Liver (tissue), 9 donors: Measurements from ENCODE around the gene KIAA1217. TPM values are rescaled to one million over a fixed set of nuclear protein-coding genes. Genes with fewer than 3 reads are reported as not detected.

ENCODE experiments used
- DNase-seq: peaks from one replicate; pipeline ENCODE4 v3.0.0-alpha.2; 2017; ENCODE audit warnings: low spot score
- H3K27ac ChIP-seq, 2 donors: one replicate each; pipeline ENCODE4 v1.7.0; 2013; ENCODE audit warnings: inconsistent platforms in 2 of 2, low read length in 2 of 2, control low read depth in 1 of 2, low read depth in 1 of 2, mild to moderate bottlenecking in 1 of 2
- H3K27me3 ChIP-seq, 4 donors: one replicate each; pipeline versions ENCODE4 v1.6.1 to v1.7.0; 2013; ENCODE audit warnings: low read length in 3 of 4, inconsistent platforms in 1 of 4, mild to moderate bottlenecking in 1 of 4, moderate library complexity in 1 of 4; ENCODE audit not compliant: control insufficient read depth in 4 of 4, insufficient read depth in 4 of 4
- H3K36me3 ChIP-seq, 4 donors: one replicate each; pipeline versions ENCODE4 v1.6.1 to v1.7.0; 2013; ENCODE audit warnings: low read length in 3 of 4, mild to moderate bottlenecking in 3 of 4, low read depth in 1 of 4, moderate library complexity in 1 of 4; ENCODE audit not compliant: control insufficient read depth in 4 of 4, insufficient read depth in 3 of 4
- H3K4me1 ChIP-seq, 4 donors: one replicate each; pipeline versions ENCODE4 v1.6.1 to v1.7.0; 2013; ENCODE audit warnings: low read length in 3 of 4, mild to moderate bottlenecking in 3 of 4, moderate library complexity in 1 of 4; ENCODE audit not compliant: control insufficient read depth in 4 of 4, insufficient read depth in 4 of 4
- H3K4me3 ChIP-seq, 3 donors: one replicate each; pipeline versions ENCODE4 v1.6.1 to v1.7.0; 2013; ENCODE audit warnings: low read length in 3 of 3, control low read depth in 1 of 3, low read depth in 1 of 3, mild to moderate bottlenecking in 1 of 3
- H3K9ac ChIP-seq, 2 donors: one replicate each; pipeline ENCODE4 v1.7.0; 2013; ENCODE audit warnings: low read length in 2 of 2, mild to moderate bottlenecking in 2 of 2, moderate library complexity in 2 of 2, control low read depth in 1 of 2, low read depth in 1 of 2
- H3K9me3 ChIP-seq, 4 donors: one replicate each; pipeline versions ENCODE4 v1.6.1 to v1.7.0; 2013; ENCODE audit warnings: low read length in 3 of 4; ENCODE audit not compliant: control insufficient read depth in 4 of 4
- EGR1 ChIP-seq, 2 donors: IDR thresholded peaks; 2 replicates each; pipeline ENCODE4 v1.6.1; 2016 to 2018; ENCODE audit warnings: antibody characterized with exemption in 2 of 2, low read depth in 2 of 2
- FOXA1 ChIP-seq: IDR thresholded peaks from 2 replicates; pipeline ENCODE4 v1.6.1; 2016; ENCODE audit warnings: antibody characterized with exemption
- FOXA2 ChIP-seq: IDR thresholded peaks from 2 replicates; pipeline ENCODE4 v1.6.1; 2016; ENCODE audit warnings: antibody characterized with exemption
- GABPA ChIP-seq, 2 donors: IDR thresholded peaks in 1 of 2; conservative IDR thresholded peaks in 1 of 2; 2 replicates each; pipeline ENCODE4 v1.6.1; 2016; ENCODE audit warnings: antibody characterized with exemption in 2 of 2, mild to moderate bottlenecking in 1 of 2, moderate library complexity in 1 of 2
- HNF4A ChIP-seq, 2 donors: conservative IDR thresholded peaks; 2 replicates each; pipeline ENCODE4 v1.6.1; 2016; ENCODE audit warnings: antibody characterized with exemption in 2 of 2, mild to moderate bottlenecking in 2 of 2
- HNF4G ChIP-seq: IDR thresholded peaks from 2 replicates; pipeline ENCODE4 v1.6.1; 2016; ENCODE audit warnings: antibody characterized with exemption
- JUND ChIP-seq, 2 donors: IDR thresholded peaks; 2 replicates each; pipeline ENCODE4 v1.6.1; 2016; ENCODE audit warnings: antibody characterized with exemption in 2 of 2
- NR2F2 ChIP-seq: IDR thresholded peaks from 2 replicates; pipeline ENCODE4 v1.6.1; 2016; ENCODE audit warnings: antibody characterized with exemption
- RAD21 ChIP-seq, 2 donors: IDR thresholded peaks; 2 replicates each; pipeline ENCODE4 v1.6.1; 2016; ENCODE audit warnings: antibody characterized with exemption in 2 of 2, mild to moderate bottlenecking in 2 of 2
- RXRA ChIP-seq, 2 donors: IDR thresholded peaks; 2 replicates each; pipeline ENCODE4 v1.6.1; 2017 to 2018; ENCODE audit warnings: antibody characterized with exemption in 2 of 2, mild to moderate bottlenecking in 1 of 2
- SP1 ChIP-seq: IDR thresholded peaks from 2 replicates; pipeline ENCODE4 v1.6.1; 2018; ENCODE audit warnings: antibody characterized with exemption, mild to moderate bottlenecking
- TAF1 ChIP-seq: conservative IDR thresholded peaks from 2 replicates; pipeline ENCODE4 v1.6.1; 2016; ENCODE audit warnings: antibody characterized with exemption, mild to moderate bottlenecking
- WGBS: extraction: QIAGEN DNeasy Blood & Tissue Kit; methylation state at CpG from one replicate; pipeline ENCODE4 v1.1.7; 2013; 5-methylcytosine and 5-hydroxymethylcytosine counted together
- polyA plus RNA-seq, 2 donors: library from polyadenylated mRNA; stranded (reverse) in 1 of 2; unstranded in 1 of 2; fragments of 200-250 nt in 1 of 2; fragments of >200 nt in 1 of 2; fragmentation: Nextera tagmentation in 1 of 2; extraction: Ambion mirVana in 1 of 2; gene quantifications; one replicate each; pipeline versions ENCODE4 v1.2.1 to v1.2.3, GENCODE V29; 2013 to 2015
- total RNA-seq, 2 donors: library from RNA; depleted of rRNA; stranded (reverse); fragments of >200 nt; gene quantifications; one replicate each; pipeline ENCODE4 v1.2.3, GENCODE V29; 2014
- TF ChIP-seq, protein P1 (sequence below): IDR thresholded peaks from 2 replicates; pipeline ENCODE4 v1.6.1; 2016; ENCODE audit warnings: antibody characterized with exemption
- TF ChIP-seq, protein P2 (sequence below): IDR thresholded peaks from 2 replicates; pipeline ENCODE4 v1.6.1; 2016; ENCODE audit warnings: antibody characterized with exemption
- TF ChIP-seq, protein P3 (sequence below): fragments of 150-350 bp; IDR thresholded peaks from 2 replicates; pipeline ENCODE4 v1.5.1; 2017; ENCODE audit warnings: improper control_type of control experiment, low read depth, low read length; ENCODE audit not compliant: missing input control
- TF ChIP-seq, protein P4 (sequence below): IDR thresholded peaks from 2 replicates; pipeline ENCODE4 v1.6.1; 2016; ENCODE audit warnings: antibody characterized with exemption
- donor health status: healthy.
- donor health status: healthy.
- donor health status: healthy.
- donor health status: healthy.
- donor health status: healthy.

Gene KIAA1217
- total and polyA plus RNA-seq, 4 donors = 4.5 to 12.8 (median 6.8) TPM

DNA sequence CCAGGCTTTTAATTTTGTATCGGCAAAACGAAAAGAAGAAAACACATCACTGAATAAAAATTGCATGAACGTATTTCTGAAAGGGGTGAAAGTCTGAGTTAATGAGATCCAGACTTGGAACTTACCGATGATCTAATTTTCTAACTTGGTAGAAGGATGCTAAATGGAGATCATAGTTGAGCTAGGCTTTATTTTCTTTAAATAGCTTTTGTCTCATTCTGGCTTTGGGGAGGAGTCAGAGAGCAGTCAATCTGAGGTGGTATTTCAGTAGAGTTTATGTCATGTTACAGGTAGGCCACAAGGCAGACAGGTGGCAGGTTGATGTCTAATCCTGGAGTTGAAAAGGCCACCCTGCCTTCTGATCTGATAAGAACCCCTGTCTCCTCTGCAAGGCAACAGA, 161.9 kb downstream of the KIAA1217 start:
- WGBS = 95% methylated on average over 4 of the region's 4 CpGs
- H3K9me3 ChIP-seq = no peaks in the 10 kb centered on the region

DNA sequence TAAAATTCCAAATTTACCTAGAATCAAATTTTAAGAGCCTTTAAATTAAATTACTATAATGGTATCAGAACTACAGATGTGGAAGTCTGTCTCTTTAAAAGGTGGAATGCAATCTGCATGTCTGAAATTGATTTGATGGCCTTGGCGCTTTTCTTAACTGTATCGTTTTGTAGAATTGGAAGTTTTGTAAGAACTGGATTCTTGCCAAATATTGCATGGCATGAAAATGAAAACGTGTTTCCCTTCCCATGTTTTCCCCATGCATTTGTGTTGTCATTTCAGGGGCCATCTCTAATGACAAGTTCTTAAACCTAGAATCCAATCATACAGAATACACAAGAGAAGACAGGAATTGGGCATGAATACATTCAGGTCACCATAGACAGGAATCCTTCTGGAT, 162.5 kb downstream of the KIAA1217 start:
- H3K4me3 ChIP-seq = no peak overlapping the region
- no peak for DNase-seq
- H3K27ac ChIP-seq = no peak overlapping the region
- H3K9me3 ChIP-seq = no peaks in the 10 kb centered on the region
- H3K4me1 ChIP-seq = no peaks in the 10 kb centered on the region
- H3K9ac ChIP-seq = no peak overlapping the region
- H3K27me3 ChIP-seq = no peaks in the 10 kb centered on the region
- H3K36me3 ChIP-seq = no peaks in the 10 kb centered on the region
- WGBS = 46% methylated on average over 3 of the region's 3 CpGs
- TF ChIP-seq RXRA (IDR thresholded peaks at IDR 0.05) = no peak
- TF ChIP-seq, protein P1, sequence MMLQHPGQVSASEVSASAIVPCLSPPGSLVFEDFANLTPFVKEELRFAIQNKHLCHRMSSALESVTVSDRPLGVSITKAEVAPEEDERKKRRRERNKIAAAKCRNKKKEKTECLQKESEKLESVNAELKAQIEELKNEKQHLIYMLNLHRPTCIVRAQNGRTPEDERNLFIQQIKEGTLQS = no peak
- no peak for TF ChIP-seq NR2F2
- TF ChIP-seq, protein P2, sequence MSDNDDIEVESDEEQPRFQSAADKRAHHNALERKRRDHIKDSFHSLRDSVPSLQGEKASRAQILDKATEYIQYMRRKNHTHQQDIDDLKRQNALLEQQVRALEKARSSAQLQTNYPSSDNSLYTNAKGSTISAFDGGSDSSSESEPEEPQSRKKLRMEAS = no peak
- TF ChIP-seq FOXA2 = no peak
- no peak for TF ChIP-seq GABPA (IDR thresholded peaks at IDR 0.05 in 1 of 2, conservative IDR thresholded peaks at IDR 0.05 in 1 of 2)
- no peak for TF ChIP-seq TAF1
- TF ChIP-seq HNF4G = no peak
- TF ChIP-seq, protein P3, sequence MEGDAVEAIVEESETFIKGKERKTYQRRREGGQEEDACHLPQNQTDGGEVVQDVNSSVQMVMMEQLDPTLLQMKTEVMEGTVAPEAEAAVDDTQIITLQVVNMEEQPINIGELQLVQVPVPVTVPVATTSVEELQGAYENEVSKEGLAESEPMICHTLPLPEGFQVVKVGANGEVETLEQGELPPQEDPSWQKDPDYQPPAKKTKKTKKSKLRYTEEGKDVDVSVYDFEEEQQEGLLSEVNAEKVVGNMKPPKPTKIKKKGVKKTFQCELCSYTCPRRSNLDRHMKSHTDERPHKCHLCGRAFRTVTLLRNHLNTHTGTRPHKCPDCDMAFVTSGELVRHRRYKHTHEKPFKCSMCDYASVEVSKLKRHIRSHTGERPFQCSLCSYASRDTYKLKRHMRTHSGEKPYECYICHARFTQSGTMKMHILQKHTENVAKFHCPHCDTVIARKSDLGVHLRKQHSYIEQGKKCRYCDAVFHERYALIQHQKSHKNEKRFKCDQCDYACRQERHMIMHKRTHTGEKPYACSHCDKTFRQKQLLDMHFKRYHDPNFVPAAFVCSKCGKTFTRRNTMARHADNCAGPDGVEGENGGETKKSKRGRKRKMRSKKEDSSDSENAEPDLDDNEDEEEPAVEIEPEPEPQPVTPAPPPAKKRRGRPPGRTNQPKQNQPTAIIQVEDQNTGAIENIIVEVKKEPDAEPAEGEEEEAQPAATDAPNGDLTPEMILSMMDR = no peak
- no peak for TF ChIP-seq FOXA1
- no peak for TF ChIP-seq RAD21 (IDR thresholded peaks at IDR 0.05)
- no peak for TF ChIP-seq SP1
- no peak for TF ChIP-seq HNF4A (conservative IDR thresholded peaks at IDR 0.05)
- no peak for TF ChIP-seq JUND (IDR thresholded peaks at IDR 0.05)
- TF ChIP-seq, protein P4, sequence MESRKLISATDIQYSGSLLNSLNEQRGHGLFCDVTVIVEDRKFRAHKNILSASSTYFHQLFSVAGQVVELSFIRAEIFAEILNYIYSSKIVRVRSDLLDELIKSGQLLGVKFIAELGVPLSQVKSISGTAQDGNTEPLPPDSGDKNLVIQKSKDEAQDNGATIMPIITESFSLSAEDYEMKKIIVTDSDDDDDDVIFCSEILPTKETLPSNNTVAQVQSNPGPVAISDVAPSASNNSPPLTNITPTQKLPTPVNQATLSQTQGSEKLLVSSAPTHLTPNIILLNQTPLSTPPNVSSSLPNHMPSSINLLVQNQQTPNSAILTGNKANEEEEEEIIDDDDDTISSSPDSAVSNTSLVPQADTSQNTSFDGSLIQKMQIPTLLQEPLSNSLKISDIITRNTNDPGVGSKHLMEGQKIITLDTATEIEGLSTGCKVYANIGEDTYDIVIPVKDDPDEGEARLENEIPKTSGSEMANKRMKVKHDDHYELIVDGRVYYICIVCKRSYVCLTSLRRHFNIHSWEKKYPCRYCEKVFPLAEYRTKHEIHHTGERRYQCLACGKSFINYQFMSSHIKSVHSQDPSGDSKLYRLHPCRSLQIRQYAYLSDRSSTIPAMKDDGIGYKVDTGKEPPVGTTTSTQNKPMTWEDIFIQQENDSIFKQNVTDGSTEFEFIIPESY = no peak
- TF ChIP-seq EGR1 (IDR thresholded peaks at IDR 0.05; ENCODE audit: low read depth in 2 of 2) = no peak

More for the DNA sequence above, 161.9 kb downstream of the KIAA1217 start:
- Histone ChIP-seq H3K4me3 (no peak overlapping the region), H3K36me3 (no peaks in the 10 kb centered on the region), H3K27me3 (no peaks in the 10 kb centered on the region), H3K27ac (no peak overlapping the region), H3K9ac (no peak overlapping the region), H3K4me1 (no peaks in the 10 kb centered on the region)
- no peak for DNase-seq
- TF ChIP-seq, protein P3 = no peak
- TF ChIP-seq, protein P1 = no peak
- TF ChIP-seq RXRA (IDR thresholded peaks at IDR 0.05) = no peak
- TF ChIP-seq HNF4G = no peak
- no peak for TF ChIP-seq HNF4A (conservative IDR thresholded peaks at IDR 0.05)
- no peak for TF ChIP-seq JUND (IDR thresholded peaks at IDR 0.05)
- TF ChIP-seq TAF1 = no peak
- TF ChIP-seq SP1 = no peak
- no peak for TF ChIP-seq FOXA2
- no peak for TF ChIP-seq FOXA1
- TF ChIP-seq, protein P4 = no peak
- TF ChIP-seq NR2F2 = no peak
